BE2C (cell line): ENCODE measurements around the gene HSD17B2.

Source experiments
- DNase-seq: peaks from one replicate; pipeline ENCODE4 v3.0.0-alpha.2; 2020
- H3K27me3 ChIP-seq: fragments of 250-450 bp; sonication (Bioruptor Pico); 2 replicates; pipeline ENCODE4 v1.5.1; 2020; ENCODE audit warnings: mild to moderate bottlenecking
- H3K36me3 ChIP-seq: fragments of 250-450 bp; sonication (Bioruptor Pico); 2 replicates; pipeline ENCODE4 v1.5.1; 2020; ENCODE audit warnings: mild to moderate bottlenecking
- H3K4me1 ChIP-seq: fragments of 250-450 bp; sonication (Bioruptor Pico); 2 replicates; pipeline ENCODE4 v1.5.1; 2020
- H3K4me3 ChIP-seq: 2 replicates; pipeline ENCODE4 v1.5.1; 2011; ENCODE audit warnings: low read depth, low read length
- H3K9me3 ChIP-seq: fragments of 250-450 bp; sonication (Bioruptor Pico); 2 replicates; pipeline ENCODE4 v1.5.1; 2020
- TF ChIP-seq, protein P1 (sequence below): IDR thresholded peaks from 2 replicates; pipeline ENCODE4 v1.5.1; 2012; ENCODE audit warnings: mild to moderate bottlenecking, low read depth, low read length

Gene HSD17B2

DNA sequence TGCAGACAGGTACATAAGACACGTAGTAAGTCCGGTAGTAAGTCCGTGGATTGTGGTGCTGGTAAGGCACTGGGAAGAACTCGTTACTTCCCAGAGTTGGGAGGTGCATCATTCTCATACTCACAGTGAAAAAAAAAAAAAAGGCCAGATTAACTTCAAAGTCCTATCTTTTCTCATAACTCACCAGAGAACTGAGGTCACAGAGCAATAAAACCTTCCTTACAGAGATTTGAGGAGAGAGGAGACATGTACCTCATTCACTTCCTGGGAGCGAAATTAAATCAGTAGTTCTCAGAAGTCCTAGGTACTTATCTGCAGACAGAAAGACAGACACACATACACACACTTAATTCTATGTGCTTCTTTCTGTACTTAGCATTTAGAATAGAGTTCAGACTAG lies 112.5 kb downstream of the HSD17B2 start:
- Histone ChIP-seq H3K36me3 (peaks cover 8% of the 10 kb centered on the region), H3K9me3 (no peaks in the 10 kb centered on the region), H3K4me1 (no peaks in the 10 kb centered on the region), H3K4me3 (no peak overlapping the region), H3K27me3 (no peaks in the 10 kb centered on the region)
- TF ChIP-seq, protein P1, sequence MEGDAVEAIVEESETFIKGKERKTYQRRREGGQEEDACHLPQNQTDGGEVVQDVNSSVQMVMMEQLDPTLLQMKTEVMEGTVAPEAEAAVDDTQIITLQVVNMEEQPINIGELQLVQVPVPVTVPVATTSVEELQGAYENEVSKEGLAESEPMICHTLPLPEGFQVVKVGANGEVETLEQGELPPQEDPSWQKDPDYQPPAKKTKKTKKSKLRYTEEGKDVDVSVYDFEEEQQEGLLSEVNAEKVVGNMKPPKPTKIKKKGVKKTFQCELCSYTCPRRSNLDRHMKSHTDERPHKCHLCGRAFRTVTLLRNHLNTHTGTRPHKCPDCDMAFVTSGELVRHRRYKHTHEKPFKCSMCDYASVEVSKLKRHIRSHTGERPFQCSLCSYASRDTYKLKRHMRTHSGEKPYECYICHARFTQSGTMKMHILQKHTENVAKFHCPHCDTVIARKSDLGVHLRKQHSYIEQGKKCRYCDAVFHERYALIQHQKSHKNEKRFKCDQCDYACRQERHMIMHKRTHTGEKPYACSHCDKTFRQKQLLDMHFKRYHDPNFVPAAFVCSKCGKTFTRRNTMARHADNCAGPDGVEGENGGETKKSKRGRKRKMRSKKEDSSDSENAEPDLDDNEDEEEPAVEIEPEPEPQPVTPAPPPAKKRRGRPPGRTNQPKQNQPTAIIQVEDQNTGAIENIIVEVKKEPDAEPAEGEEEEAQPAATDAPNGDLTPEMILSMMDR, result no peak
- DNase-seq, result no peak
